ENCODE results near the gene SYT3.

SYT3 gene

DNA sequence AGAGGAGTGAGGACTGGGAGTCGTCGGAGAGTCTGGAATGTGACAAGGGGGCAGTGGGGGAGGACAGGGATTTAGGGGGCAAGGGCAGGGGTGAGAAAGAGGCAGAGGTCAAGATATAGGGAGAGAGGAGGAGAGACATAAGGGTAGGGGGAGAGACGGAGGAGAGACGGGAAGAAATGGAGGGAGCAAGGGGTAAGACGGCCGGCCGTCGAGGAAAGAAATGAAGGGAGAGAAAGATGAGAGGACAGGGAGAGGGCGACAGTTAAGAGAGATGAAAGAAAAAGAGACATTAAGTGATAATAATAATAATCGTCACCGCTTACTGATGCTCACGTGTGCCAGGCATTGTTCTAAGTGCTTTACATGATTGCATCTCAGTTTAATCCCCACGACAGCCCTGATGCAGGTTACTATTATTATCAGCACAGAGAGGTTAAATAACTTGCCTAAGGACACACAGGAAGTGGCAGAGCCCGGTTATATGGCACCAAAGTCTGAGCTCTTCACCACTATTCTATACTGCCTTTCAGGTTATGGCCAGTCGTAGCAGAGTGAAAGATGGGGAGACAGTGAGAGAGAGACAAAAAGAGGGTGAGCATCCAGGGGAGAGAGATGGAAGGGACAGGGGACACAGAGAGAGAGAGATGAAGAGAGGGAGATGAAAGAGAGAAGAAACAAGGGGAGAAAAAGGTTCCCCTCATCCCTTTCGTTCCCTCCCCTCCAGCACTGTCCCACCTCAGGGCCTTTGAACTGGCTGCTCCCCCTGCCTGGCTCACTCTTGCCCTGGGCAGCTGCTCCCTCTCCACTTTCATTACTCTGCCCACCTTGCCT lies 23.2 kb upstream of the SYT3 start:
- DNase-seq (ENCODE audit: low spot score), result no peak

DNA sequence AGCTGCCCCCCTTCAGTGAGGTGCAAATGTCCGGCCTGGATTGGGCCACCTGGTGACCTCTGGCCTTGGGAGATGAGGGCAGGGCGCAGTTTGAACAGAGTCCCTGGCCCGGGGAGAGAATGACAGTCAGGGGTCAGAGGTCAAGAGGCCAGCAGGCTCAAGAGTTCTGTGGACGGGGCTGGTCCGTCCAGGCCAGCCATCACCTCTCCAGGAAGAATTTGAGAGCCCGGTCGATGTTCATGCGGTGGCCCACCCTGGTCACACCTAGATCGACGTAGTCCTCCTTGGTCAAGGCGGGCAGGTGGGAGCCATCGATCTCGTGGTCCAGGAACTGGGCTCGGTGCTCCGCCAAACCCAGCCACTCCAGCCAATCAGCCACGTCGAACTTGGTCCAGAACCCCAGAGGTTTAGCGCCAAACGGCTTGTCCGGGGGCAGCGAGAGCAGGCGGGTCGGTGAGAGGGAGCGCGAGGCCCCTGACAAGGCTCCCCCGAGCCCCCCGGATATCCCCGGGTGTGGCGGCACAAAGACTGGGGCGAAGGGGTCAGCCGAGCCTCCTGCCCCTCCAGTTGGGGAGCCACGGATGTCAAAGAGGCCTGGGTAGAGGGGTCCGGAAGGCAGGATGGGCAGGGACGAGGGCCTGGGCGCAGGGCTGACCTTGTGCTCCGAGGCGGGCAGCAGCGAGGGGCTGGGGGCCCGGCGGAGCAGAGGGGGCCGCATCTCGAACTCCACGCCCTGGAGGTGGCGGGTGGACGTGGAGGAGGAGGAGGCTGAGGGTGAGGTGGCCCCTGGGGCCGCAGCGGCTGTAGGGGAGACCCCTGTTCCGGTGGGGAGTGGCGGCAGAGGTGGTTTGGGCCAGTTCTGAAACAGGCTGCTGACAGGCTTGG lies 22.3 kb upstream of the SYT3 start:
- DNase-seq (ENCODE audit: low spot score), result no peak

DNA sequence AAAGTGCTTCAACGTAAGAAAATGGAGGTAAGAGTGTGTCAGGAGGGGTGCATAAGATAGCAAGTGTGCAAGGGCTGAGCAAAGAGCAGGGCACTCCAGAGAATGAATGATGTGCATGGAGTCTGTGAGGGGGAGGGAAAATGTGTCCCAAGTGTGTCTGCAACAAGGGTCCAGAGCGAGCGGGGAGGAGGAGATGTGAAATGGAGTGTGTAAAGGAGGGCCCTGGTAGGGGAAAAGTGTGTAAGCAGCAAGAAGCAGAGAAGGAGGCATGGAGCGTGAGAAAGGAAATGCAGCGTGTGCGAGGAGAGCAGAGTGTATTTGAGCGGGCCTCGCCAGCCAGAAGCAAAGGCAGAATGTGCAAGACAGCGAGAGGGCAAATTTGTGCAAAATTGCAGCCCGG lies 21.3 kb upstream of the SYT3 start:
- no peak for DNase-seq (ENCODE audit: low spot score)

DNA sequence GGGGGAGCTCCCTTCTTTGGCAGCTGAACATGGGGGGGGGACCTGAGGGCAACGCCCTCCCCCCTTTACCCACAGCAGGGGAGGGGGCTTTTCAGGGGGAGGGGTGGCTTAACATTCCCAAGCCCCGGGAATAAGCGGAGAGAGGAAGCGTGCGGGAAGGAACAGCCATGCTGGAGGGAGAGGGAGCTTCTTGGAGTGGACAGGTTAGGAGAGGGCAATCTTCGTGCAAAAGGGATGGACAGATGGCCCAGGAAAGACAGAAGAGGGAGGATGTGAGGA lies 20.3 kb upstream of the SYT3 start:
- DNase-seq (ENCODE audit: low spot score), result no peak

DNA sequence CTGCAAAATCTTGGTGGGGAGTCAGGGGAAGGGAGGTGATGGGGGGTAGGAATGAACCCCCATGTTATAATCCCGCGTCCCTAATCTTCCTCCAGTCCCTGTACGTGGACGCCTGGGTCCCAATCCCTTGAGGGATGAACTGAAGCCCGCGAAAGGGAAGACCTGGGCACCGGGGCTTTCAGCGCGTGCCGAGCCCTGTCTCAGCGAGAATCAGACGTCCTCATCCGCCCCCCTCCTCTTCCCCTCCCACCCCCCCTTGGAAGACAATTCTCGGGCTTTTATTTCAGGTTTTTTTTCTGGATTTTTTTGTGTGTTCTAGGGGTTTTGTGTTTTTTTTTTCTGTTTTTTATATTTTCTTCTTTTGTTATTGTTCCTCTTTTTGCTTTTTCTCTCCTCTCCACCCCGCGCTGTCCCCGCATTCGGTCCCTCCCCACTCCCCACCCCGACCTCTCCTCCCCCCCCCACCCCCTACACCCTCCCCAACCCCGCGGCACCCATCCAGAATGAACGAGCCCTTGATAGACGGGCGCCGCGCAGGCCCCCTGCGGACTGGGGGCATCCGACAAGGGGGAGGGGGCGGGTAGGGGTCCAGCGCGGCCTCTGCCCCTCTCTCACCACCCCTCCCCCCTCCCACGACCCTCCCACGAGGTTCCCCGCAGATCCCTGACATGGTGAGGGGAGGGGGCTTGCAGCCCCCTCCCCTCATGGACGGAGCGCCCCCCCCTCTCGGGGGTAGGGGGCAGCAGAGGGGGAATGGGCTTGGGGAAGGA lies 19.8 kb upstream of the SYT3 start:
- DNase-seq (ENCODE audit: low spot score), result no peak

DNA sequence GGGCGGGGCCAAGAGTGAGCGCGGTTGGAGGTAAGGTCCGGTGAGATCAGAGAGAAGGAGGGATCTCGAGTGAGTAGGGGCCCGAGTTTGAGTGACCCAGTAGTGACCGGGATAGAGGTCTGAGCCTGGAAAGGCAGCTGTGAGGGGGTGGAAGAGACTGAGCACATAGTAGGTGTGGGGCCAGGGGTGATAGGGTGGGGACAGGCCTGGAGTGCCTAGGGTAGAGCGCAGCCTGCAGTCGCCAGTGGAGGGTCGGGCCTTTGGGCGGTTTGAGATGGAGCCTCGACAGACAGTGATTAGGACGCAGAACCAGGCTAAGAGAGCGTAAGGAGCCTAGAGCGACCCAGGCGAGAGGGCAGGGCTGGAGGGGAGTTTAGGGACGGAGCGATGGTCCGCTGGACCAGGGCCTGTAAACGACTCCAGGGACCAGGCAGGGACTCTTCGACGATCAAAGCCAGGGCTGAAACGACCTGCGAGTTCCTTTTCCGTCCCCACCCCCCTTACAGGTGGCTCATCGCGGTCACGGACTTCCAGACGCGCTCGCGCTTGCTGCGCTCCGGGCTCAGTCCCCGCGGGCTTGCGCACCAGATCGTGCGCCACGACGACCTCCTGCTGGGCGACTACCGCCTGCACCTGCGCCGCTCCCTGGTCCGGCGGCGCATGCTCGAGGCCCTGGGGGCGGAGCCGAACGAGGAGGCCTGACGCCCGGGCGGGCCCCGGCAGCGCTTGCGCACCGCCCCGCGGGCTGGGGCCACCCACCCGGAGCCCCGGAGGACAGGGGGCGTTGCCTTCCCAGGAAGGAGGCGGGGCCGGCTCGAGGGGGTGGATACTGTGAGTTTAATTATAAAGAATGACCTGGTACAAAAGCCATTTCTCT lies 19.0 kb upstream of the SYT3 start:
- peak; percentile 79 for DNase-seq (ENCODE audit: low spot score)

DNA sequence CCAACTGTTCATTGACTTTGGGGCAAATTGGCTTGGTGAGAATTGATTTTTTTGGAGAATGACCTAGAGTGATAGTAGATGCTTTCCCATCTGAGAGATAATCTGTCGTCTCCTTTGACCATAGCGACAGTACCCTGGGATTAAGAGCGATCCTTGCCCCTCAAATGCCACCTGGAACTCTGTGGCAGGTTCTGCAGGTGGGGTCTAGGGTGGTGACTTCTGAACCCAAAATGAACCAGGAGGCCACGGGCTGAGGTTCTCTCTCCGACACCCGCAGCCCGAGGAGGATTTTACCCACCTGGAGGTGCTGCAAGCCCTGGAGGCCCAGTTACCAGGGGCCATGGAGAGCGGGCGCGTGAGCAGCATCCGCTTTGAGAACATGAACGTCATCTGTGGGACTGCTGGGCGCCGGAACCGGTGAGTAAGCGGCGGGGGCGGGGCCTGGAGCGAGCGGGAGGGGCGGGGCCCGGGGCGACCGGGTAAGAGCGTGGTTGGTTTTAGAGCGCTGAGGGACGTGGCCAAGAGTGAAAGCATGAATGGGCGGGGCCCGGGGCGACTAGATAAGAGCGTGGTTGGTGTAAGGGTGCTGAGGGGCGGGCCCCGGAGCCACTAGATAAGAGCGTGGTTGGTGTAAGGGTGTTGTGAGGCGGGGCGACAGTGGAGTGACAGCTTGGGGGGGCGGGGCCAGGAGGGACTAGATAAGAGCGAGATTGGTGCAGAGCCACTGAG lies 18.2 kb upstream of the SYT3 start:
- peak; percentile 98 for DNase-seq (ENCODE audit: low spot score)

DNA sequence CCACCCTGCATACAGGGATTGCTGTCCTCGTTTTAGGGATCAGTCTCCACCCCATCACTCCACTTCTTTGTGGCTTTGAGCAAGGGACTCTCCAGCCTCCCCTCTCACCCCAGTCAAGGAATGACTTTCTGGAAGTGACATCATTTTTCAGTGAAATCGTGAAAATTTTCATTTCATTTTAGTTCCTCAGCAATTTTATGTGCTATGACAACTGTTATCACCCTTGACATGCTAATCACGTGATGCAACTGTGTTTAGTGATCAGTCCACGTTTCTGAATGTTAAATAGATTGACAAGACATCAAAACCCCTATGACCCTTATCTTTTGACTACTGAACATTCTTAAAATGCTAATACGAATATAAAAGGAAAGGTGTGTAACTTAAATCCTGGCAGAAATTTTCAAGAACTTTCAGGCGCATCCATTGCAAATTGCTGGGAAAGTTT lies 17.6 kb upstream of the SYT3 start:
- DNase-seq (ENCODE audit: low spot score), result no peak

DNA sequence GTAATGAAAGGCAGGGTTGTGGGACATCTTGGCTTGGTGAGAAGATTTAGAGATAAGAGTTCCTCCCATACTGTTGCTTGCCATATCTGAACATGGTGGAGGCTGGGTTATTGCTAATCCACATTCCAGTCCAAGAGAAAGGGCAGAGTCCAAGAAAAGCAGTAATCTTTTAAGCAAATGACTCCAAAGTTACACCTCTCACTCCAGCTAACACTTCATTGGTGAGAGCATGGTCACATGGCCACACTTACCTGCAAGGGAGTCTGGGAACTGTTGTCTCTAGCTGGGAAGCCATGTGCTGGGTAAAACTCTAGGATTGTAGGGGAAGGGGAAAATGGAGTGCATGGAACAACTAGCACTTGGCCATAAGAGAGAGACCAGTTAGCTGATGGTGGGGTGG lies 15.2 kb upstream of the SYT3 start:
- no peak for DNase-seq (ENCODE audit: low spot score)

DNA sequence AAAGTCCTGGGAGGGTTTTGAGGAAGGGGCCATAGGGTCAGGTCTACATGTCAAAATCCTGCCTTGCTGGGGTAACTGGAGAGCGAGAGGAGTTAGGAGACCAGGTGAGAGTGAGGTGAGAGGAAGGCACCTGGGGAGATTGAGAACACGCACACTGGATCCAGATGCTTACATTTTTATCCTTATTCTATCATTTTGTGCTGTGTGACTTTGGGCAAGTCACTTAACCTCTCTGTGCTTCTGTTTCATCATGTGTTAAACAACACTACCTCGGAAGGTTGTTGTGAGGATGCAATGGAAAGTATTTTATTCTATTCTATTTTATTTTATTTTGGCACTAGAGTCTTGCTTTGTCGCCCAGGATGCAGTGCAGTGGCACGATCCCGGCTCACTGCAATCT lies 13.0 kb upstream of the SYT3 start:
- DNase-seq (ENCODE audit: low spot score), result no peak

DNA sequence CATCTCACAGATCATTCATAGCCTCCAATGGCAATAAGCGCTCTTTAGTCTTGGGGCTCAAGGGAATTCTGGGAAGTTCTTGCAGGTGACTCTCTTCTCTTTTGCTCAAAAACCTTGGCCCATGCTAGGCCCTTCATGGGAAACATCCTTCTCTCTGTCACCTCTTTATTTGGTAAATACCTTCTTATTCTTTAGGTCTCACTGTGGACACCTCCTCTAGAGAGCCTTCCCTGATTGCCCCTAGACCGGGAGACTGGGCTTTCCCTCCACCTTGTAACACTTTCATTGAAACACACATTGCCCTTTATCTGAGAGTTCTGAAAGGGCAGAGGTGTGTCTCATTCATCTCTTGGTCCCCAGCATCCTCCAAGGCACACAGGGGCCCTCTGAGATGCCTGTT lies 11.5 kb upstream of the SYT3 start:
- DNase-seq (ENCODE audit: low spot score), result no peak

DNA sequence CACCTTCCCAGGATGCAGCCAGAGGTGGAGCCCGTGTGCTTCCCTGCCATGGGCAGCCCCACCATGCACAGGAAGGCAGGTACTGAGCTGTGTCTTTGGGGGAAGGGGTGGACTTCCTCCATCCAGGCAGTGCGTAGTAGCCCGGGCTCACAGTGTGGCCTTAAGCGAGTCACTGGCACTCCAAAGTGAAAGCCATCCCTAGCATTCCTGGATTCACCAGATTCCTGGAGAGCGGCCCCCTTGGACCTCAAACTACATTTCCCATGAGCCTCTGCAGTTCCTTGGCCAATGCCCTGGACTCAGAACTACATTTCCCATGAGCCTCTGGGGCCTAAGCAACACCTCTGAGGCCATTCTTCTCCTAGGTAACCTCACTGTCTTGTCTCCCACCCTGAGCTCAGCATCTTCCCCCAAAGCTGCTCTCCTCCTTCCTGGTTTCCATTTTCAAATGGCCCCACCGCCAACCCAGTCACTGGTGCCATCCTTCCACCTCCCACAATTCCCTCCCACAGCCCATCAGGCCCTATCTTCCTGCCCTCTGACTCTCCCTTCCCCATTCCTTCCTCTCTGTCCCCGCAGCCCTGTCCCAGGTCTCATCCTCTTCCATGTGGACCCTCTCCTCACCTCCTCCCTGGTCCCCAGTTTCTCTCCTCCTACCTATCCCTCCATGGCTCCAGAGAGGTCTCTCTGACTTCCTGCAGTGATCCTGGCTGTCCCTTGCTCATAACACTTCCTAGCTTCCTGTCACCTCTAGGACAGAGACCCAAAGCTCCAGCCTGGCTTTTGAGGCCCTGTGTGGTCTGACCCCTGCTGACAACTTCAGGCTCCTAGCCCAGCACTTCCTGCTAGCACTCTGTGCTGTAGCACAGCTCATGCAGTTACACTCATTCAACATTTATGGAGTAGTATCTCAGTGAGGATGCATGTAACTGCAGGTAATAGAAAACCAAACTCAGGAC lies 10.0 kb upstream of the SYT3 start, which contains the start of gene C19orf81:
Gene C19orf81, plus strand, starts transcription at position 13 of the 959 bp plus-strand sequence. Its CDS starts 0 bp downstream, at position 13.
- peak; percentile 62 for DNase-seq (ENCODE audit: low spot score)

DNA sequence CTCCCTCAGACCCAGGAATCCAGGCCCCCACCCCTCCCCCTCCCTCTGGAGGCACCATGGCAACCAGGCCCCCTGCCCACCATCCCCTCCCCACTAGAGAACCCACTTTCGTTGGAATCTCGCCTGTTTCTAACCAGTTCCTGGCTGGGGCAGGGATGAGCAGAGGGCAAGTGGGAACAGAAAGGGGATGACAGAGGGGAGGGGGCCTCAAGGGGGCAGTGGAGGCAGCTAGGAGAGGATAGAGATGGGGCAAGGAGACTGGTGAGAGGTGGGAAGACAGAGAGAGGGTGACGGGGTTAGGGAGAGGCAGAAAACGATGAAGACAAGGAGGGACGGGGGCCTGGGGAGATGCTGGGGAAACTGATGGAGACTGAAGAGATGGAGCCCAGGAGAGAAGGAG lies 9.0 kb upstream of the SYT3 start:
- DNase-seq (ENCODE audit: low spot score), result no peak

DNA sequence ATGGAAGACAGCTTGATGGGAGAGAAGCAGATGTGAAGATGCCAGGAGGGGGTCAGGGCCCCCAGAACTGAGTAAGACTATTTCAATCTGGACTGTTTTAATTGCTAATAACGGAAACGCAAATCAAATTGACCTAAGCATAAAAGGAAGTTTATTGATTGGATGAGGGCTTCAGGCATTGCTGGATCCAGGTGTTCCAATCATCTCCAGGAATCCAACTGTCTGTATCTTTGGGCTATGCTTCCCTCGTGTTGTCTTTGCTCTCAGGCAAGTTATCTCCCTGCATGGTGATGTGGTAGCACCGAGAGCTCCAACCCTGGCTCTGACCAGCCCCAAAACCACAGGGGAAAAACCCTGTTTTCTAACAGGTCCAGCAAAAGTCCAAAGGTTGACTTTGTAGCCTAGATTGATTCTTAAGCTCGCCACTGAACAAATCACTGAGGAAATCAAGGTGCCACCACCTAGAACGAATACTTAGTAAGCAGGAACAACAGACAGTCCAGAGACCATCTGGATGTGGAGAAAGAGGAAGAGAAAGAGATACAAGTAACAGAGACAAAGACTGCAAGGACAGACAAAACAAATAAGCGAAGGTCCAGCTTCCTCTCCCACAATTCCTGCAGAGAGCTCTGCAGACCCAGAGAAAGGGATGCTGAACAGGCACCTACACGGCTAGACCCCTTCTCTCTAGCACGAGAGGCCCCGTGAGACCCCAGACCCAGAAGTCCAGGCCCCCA lies 8.4 kb upstream of the SYT3 start:
- DNase-seq (ENCODE audit: low spot score), result no peak

DNA sequence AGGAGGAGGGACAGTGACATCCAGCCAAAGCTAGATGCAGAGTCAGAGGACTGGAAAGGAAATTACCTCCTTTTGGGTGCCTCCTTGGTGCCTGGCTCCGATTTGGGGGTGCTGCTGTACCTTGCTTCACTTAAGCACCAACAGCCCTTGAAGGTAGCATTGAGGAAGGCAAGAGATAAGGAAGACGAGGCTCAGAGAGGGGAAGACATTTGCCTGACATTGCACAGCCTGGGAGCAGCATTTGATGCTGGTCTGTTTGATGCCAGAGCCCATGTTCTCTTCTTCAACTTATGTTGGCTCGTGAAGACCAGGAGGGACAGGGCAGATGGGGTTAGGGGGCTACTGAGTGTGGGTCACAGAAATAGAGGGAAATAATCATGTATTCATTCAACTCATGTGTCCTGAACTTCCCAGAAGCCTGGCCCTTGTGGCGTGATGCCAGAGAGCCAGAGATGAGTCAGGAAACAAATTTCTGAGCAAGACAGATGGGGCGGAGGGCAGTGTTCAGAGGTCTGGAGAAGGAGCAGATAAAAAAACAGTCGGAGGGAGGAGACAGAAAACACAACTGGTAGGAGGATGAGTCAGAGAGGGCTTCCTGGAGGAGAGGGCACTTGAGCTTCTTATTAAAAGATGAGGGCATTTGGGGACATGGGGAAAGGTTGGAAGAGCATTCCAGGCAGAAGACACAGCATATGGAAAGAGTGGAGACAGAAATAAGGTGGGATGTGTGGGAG lies 6.6 kb upstream of the SYT3 start:
- DNase-seq (ENCODE audit: low spot score), result no peak

DNA sequence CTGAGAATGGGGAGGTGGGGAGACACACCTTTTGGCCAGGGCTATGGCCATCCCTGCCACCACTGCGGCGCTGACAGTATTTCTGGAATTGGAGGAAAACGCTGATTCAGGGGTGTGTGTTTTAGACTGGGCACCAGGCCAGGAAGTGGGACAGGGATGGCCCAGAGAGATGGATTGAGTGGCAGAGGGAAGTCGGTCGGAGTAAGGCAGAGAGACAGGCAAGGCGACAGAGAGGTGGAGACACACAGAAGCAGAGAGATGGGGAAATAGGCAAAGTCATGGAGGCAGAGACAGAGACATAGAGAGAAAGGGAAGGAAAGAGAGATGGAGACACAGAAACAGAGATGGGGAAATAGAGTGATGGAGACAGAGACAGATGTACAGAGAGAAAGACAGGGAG lies 5.4 kb upstream of the SYT3 start:
- DNase-seq (ENCODE audit: low spot score), result no peak

DNA sequence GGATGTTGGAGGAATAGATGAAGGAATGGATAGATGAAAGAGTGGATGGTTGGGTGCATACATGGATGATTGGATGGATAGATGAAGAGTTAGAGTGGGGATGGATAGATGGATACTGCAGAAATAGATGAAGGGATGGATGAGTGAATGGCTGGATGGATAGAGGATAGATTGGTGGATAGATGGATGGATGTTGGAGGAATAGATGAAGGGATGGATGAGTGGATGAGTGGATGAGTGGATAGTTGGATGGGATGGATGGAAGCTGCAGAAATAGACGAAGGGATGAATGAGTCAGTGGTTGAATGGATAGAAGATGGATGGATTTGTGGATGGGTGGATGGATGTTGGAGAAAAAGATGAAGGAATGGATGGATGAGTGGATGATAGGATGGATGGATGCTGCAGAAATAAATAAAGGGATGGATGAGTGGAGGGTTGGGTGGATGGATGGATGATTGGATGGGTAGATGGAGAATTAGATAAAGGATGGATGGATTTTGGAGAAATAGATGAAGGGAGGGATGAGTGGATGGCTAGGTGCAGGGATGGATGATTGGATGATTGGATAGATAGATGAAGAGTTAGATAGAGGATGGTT lies 4.7 kb upstream of the SYT3 start:
- no peak for DNase-seq (ENCODE audit: low spot score)

Data from SK-N-DZ (cell line).